GM13976 (cell line): Measurements from ENCODE around the gene RTP3.
"Not testable (repeated sequence)": the region's sequence is repeated elsewhere in the genome, so short reads cannot be mapped to it uniquely, and the experiment has no call there.

Experiments
- DNase-seq: peaks from one replicate; pipeline ENCODE4 v3.0.0; 2012; ENCODE audit warnings: low spot score
- CTCF ChIP-seq: IDR thresholded peaks from 2 replicates; pipeline ENCODE4 v1.5.1; 2012; ENCODE audit warnings: borderline replicate concordance, mild to moderate bottlenecking; ENCODE audit not compliant: insufficient read depth; ENCODE audit errors: extremely low read depth, missing control alignments, control extremely low read depth
- in situ Hi-C: fragments of 300-500 bp; cut with MboI; formaldehyde crosslinking; loops from one replicate; pipeline ENCODE4 v1.12.0; 2022; ENCODE audit warnings: low sequenced_read_pairs, mixed read lengths, inconsistent platforms; ENCODE audit not compliant: unreplicated experiment

Gene RTP3

GRCh38 chr3:46542344-46542743, 44.6 kb downstream of the RTP3 start:
- DNase-seq: no peak
- TF ChIP-seq CTCF: no peak
- in situ Hi-C loops: no loop called here

DNA sequence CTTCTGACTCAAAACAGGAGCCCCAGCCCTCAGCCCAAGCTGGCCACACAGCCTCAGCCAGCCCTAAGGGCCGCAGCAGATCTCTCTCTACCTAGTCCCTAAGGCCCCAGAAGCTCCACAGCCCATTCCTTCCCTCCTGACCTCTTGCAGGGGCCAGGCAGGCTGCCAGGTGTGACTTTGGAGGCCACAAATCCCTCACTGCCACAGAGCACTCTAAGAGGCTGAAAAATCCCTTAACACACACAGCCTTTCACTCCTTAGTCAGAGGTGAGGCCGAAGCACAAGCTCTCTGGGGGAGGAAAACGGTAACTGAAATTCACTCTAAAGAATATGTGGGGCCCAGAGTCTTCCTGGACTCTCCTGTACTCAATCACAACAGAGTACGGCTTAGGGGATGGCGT, 45.0 kb downstream of the RTP3 start:
- DNase-seq: no peak
- TF ChIP-seq CTCF: no peak
- in situ Hi-C loops: no loop called here

- TF ChIP-seq CTCF: no peak
- in situ Hi-C loops: loop anchor here (5.0 kb wide), 1 partner anchor 43 kb away; no protein-coding TSS in a partner anchor
- no peak for DNase-seq
Observed at GRCh38 chr3:46544771-46545503, 47.2 kb downstream of the RTP3 start.

DNA sequence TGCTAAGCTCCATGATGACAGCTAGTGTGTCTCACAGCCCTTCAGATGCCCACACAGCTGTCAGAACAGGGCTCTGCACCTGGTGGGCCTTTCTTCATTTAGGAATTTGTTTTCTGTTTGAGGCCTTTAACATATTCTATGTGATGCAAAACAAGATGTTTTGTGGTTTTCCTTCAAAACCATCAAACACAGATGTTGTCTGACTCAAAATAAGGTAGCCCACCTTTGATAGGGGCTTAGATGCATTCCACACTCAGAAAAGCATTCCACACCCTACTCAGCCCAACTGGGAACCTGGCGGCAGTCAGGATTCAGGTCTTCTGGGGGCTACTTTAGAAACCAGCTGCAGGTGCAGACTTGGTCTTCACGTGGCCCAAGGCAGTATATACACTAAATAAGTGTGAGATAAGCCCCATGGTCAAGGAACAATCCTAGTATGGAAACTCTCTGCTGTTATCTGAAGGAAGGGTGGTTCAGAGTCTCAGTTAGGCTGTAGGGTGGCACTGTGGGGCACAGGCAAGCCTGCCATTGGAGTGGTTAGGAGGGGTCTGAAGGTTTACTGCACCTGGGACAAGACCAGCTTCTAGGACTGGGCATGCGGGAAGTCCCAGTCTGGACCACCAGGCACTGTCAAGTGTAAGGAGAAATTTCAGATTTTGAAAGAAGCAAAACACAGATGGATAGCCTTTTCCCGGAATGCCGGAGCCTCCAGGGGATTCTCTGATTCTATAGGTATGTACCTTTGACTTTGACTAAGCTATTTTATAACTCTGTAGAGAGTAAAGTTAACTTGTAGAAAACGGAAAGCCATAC, 48.2 kb downstream of the RTP3 start:
- in situ Hi-C loops: loop anchor here (5.0 kb wide), 1 partner anchor 44 kb away; no protein-coding TSS in a partner anchor
- TF ChIP-seq CTCF: no peak
- DNase-seq: no peak

DNA sequence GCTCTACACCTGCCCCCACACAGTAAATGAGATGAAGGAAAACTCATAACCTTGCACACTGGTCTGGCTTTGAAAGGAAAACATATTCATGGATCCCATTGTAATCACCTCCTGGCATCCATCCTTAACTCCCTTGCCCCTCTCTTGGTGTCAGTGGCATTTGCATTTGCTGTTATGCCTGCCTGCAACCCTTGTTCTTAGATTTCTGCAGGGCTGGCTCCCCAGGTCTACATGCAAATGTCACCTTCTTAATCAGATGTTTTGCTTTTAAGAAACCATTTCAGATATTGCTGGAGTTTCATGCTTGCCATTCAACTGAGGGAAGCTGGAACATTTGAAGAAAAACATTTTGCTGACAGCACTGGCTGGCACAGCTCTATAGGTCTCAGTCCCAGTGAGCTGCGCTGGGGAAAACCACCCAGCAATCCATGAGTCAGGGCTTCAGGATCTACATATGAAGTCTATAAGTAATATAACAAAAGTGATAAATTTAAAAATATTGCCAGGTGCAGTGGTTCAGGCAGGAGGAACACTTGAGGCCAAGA, 49.2 kb downstream of the RTP3 start:
- in situ Hi-C loops: loop anchor here (5.0 kb wide), 1 partner anchor 45 kb away; no protein-coding TSS in a partner anchor
- TF ChIP-seq CTCF: no peak
- DNase-seq: no peak

- in situ Hi-C loops: loop anchor here (5.0 kb wide), 1 partner anchor 46 kb away; no protein-coding TSS in a partner anchor
- not testable (repeated sequence) for DNase-seq
Observed at GRCh38 chr3:46548611-46549010, 50.8 kb downstream of the RTP3 start.
